GM15510 (cell line): ENCODE data around the gene ERBIN.

Source experiments
- POLR2A ChIP-seq: IDR thresholded peaks from 3 replicates; pipeline ENCODE4 v1.6.1; 2011; ENCODE audit warnings: borderline replicate concordance; ENCODE audit not compliant: insufficient read length; ENCODE audit errors: extremely low read depth

The ERBIN gene, protein sequence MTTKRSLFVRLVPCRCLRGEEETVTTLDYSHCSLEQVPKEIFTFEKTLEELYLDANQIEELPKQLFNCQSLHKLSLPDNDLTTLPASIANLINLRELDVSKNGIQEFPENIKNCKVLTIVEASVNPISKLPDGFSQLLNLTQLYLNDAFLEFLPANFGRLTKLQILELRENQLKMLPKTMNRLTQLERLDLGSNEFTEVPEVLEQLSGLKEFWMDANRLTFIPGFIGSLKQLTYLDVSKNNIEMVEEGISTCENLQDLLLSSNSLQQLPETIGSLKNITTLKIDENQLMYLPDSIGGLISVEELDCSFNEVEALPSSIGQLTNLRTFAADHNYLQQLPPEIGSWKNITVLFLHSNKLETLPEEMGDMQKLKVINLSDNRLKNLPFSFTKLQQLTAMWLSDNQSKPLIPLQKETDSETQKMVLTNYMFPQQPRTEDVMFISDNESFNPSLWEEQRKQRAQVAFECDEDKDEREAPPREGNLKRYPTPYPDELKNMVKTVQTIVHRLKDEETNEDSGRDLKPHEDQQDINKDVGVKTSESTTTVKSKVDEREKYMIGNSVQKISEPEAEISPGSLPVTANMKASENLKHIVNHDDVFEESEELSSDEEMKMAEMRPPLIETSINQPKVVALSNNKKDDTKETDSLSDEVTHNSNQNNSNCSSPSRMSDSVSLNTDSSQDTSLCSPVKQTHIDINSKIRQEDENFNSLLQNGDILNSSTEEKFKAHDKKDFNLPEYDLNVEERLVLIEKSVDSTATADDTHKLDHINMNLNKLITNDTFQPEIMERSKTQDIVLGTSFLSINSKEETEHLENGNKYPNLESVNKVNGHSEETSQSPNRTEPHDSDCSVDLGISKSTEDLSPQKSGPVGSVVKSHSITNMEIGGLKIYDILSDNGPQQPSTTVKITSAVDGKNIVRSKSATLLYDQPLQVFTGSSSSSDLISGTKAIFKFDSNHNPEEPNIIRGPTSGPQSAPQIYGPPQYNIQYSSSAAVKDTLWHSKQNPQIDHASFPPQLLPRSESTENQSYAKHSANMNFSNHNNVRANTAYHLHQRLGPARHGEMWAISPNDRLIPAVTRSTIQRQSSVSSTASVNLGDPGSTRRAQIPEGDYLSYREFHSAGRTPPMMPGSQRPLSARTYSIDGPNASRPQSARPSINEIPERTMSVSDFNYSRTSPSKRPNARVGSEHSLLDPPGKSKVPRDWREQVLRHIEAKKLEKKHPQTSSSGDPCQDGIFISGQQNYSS (N-terminal part only)

DNA sequence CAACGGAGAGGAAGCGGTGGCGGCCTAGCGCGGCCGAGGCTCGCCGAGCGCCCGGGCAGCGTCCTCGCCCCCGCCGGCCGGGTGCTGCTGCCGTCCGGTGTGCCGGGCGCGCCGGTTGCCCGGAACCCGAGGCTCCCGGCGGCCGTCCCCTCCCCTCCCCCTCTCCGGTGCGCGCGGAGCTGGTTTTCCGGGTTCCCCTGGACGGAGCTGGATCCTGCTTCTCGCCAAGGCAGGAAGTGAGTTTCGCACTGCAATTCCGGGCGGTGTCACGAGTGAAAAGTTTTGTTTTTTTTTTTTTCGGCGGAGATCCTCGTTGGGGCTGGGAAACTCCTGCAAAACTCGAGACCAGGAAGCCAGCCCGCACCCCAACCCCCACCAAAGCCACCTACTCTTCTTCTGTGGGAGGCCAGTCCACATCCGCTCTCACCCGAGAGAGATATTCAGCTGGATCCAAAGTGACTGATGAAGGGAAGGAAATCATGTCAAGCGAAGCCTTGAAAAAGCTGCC is at the start of gene ERBIN:
ERBIN (plus strand) TSS at position 300 of the 508 bp plus-strand sequence. CDS start 66,144 bp downstream, outside the sequence.
- TF ChIP-seq POLR2A = peak; percentile 60

DNA sequence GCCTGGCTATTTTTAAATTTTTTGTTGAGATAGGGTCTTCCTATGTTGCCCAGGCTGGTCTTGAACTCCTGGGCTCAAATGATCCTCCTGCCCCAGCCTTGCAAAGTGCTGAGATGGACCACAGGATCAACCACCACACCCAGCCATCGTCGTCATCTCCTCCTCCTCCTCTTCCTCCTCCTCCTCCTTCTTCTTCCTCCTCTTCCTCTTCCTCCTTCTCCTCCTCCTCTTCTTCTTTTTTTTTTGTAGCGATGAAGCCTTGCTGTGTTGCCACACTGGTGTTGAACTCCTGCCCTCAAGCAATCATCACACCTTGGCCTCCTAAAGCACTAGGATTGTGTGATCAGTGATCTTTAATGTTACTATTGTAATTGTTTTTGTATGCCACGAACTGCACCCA is 49.4 kb upstream of the ERBIN start:
- no peak for TF ChIP-seq POLR2A

DNA sequence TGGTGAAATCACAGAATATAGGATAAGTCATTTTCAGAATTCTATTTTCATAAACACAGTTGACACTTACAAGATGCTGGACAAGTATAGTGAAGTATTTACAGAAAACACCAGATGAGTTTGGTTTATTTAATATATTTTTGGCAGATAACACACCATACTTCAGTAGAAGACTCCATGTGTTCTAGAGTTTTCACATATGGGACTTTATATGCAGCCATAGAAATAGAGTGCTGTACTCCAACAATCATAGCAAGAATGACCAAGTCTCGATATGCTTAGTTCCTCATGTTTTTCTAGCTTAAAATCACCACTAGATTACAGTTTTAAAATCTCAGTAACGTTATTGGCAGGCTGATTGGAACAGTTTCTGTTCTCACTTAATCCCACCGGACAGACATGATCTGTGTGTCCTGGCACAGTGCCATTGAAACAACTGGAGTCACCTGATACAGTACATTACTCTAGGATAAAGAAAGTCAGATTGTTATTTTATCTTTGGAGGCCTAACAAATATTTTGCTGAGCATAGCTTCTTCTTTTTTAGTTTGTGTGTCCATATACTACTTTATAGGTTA is 45.8 kb upstream of the ERBIN start:
- no peak for TF ChIP-seq POLR2A

DNA sequence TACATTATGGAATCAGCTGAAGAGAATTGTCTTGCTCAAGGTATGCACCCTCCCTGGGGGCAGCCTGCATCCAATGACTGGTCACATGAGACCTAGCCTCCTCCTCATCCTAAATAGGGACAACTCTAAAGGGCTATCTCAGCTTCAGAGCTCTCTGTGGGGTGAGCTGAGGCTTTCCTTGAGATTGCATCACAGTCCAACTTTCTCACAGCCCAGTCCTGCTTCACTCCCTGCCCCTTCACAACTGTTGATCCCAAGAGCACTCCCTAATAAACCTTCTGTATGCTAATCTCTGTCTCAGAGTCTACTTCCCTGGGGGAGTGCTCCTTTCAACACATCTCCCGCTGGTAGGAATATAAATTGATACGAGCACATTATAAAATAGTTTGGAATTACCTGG is 44.1 kb upstream of the ERBIN start:
- TF ChIP-seq POLR2A = no peak

DNA sequence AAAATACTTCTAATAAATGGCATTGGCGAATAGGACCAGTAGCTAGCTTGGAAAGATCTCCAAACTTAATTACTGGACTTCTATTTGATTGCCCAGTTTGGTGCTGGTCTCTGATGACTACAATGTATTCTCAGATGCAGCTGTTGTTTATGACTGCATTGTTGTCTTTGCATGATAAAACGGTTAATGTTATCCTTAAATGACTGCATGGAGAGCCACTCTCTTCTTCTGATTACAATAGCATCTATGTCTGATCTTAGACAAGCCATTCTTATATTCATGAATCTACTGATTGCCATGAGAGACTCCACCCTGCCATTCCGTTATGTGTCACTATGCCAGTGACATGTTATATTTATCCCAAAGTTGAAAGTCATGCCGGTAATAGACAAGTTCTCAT is 42.9 kb upstream of the ERBIN start:
- no peak for TF ChIP-seq POLR2A

DNA sequence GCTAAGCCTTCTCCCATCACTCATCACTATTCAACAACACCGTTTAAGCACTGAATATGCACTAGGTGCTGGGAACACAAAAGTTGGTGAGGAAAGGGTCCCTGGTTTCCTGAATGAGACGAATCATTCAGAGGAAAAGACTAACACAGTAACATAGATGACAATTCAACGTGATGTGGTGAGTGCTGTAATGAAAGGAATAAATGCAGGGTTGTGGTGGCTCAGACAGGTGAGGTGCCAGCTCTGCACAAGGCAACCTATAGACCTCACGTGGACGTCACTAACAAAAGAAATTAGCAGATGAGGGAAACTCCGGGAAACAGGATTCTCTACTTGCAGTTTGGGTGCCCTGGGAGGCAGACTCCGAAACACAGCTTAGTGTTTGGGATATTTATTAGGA is 40.0 kb upstream of the ERBIN start:
- TF ChIP-seq POLR2A = no peak

DNA sequence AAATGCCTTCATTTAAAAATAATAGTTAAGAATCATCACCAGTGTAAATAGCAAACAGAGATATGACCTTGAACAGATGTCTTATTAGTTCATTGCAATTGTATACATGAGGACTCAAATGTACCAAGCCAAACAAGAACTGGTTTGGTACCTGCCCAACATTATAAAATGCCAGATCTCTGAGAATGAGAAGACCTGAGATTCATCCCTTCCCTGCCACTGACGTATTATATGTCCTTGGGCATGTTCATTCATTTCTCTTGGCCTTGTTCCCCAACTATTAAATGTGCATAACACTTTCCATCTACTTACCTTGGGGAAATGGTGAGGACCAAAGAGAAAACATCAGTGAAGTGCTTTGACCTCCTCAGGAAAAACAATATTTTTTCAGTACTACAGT is 33.6 kb upstream of the ERBIN start:
- TF ChIP-seq POLR2A = no peak

DNA sequence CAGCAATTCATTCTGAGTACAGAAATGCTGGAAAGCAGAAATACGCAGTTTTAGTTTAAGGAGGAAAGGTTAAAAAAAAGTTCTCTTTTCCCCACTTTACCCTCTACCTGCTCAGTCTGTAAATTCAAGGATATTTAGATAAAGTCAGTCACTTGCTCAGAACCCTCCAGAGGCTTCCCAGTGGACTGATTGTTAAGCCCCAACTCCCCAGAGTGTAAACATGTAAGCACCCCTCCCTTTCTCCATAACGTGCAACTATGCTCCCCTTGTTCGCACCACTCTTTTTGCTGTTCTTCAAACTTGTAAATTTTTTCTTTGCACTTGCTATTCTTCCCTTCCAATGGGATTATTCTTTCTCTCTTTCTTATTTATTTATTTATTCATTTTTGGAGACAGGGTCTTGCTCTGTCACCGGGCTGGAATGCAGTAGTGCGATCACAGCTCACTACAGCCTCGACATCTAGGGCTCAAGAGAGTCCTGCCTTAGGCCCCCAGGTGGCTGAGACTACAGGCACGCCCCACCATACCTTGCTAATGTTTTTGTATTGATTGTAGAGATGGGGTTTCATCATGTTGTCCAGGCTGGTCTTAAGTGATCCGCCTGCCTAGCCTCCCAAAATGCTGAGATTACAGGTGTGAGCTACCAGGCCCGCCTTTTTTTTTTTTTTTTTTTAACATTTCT is 32.5 kb upstream of the ERBIN start:
- TF ChIP-seq POLR2A = no peak

DNA sequence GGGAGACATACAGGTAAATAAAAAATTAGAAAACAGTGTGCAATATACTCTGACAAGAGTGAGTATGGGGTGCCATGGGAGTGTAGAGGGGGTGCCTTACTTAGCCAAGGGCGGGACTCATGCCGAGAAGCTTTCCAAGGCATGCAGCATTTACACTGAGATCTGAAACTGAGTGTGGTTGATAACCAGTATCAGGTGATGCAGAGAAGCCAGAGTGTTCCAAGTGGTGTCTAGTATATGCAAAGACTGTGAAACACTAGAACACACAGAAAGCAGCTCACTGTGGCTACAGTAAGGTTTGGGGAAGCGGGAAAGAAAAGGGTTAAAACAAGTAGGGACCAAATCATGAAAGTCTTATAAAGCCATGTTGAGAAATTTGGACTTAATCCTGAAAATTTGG is 30.5 kb upstream of the ERBIN start:
- no peak for TF ChIP-seq POLR2A

DNA sequence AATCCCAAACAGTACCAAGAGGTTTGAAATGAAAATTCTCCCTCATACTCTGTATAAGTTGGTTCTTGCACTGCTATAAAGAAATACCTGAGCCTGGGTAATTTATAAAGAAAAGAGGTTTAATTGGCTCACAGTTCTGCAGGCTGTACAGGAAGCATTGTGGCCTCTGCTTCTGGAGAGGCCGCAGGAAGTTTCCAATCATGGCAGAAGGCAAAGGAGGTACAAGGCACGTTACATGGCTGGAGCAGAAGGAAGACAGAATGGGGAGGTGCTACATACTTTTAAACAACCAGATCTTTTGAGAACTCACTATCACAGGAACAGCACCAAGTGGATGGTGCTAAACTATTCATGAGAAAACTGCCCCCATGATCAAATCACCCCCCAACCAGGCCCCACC is 25.6 kb upstream of the ERBIN start:
- no peak for TF ChIP-seq POLR2A

DNA sequence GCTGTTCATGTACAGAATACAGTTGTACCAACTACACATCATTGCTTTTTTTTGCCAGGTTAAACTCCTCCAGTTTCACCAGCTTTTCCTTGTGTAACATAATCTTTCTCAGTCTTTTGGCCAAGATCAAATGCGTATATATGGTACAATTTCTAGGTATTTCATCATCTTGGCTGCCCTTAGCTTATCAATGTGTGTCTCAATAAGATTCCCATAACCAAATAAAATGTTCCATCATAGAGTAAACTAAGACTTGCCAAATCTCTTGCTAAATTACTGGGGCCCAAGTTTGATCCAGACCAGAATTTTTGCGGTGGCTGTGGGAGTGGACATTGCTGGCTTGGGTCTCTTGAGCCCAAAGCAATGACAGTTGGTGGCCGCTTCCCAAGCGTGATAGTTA is 24.3 kb upstream of the ERBIN start:
- TF ChIP-seq POLR2A = no peak

DNA sequence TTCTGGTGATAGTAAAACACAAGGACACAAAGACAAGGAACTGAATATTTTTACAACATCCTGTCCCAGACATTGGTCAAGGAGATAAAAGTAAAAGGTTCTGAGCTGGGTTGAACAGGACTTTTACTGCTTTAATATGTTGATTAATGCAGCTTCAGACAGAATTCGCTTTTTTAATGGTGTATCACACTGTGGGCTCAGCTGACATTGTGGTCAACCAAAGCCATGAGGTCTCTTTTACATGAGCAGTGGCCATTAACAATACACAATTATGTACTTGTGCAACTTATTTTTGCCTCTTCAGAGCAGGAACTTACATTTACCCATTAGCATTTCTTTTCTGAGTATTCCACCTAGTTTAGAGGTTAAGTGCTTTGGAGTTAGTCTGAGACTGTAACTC is 22.8 kb upstream of the ERBIN start:
- TF ChIP-seq POLR2A = no peak

DNA sequence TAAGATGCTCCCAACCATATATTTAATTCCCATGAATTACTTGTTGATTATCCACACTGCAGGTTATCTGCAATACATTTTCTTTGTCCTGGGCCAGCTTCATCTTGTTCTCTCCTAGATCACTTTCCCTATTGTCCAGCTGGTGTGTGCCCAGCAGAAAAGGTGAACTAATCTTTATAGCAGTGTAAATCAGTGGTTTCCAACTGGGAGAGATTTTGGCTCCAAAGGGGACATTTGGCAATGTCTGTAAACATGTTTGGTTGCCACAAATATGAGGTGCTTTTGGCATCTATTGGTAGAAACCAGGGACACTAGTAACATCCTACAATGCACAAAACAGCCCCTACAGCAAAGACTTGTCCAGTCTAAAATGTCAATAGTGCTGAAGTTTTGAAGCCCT is 20.1 kb upstream of the ERBIN start:
- TF ChIP-seq POLR2A = no peak

DNA sequence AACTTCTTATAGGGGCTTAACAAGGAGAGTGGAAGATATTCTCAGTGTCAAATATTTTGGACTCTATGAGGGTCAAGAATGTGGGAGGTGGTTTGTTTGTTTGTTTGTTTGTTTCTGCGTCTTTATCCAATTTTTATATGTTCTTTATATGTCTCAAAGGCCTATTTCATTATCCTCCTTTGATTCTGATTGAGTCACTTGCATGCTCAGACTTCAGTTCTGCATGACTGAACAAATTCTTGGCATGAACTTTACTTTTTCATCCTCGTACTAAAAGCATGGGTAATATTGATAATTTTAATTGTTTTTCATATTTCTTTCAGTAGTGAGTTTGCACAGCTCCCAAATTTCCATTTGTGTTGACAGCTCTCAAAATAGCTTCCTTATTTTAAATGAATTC is 19.2 kb upstream of the ERBIN start:
- TF ChIP-seq POLR2A = no peak
